GM12878 (cell line): ENCODE measurements around the gene TIMP2. TPM values are rescaled to one million over a fixed set of nuclear protein-coding genes. Genes with fewer than 3 reads are reported as not detected.

Experiments
- ATAC-seq: fragments of 200-7000 bp; cut with Tn5 transposase; 3 replicates; pipeline ENCODE4 v1.9.1; 2020; ENCODE audit warnings: mild to moderate bottlenecking, moderate library complexity
- BruUV-seq: library from RNA; stranded (reverse); fragments of 400-500 nt; replicated peaks from 2 replicates; lab custom pipeline; 2021; lab: Mats Ljungman, UMichigan
- CTCF ChIA-PET: fragments of 300-600 bp; sonication (Branson Sonifier 250); formaldehyde crosslinking; extraction: SDS; loops from one replicate; lab custom pipeline; 2021; ENCODE audit warnings: inconsistent platforms; lab: Yijun Ruan, JAX
- POLR2A ChIA-PET: fragments of 350-600 bp; formaldehyde crosslinking; extraction: SDS; loops from one replicate; lab custom pipeline; 2021; ENCODE audit warnings: inconsistent platforms; lab: Charles Lee
- RAD21 ChIA-PET: fragments of 300-600 bp; sonication (Branson Sonifier 250); formaldehyde crosslinking; loops from one replicate; lab custom pipeline; 2023; ENCODE audit warnings: antibody characterized with exemption; ENCODE audit not compliant: unreplicated experiment; lab: Charles Lee
- SMC1A ChIA-PET: fragments of 300-600 bp; sonication (Branson Sonifier 250); formaldehyde crosslinking; loops from one replicate; lab custom pipeline; 2023; ENCODE audit not compliant: unreplicated experiment, uncharacterized antibody; lab: Charles Lee
- DNase-seq: peaks from one replicate; pipeline ENCODE4 v3.0.0-alpha.2; 2011; ENCODE audit warnings: low read depth, low spot score
- FAIRE-seq: peaks from 3 replicates; lab custom pipeline; 2011; peaks lifted over from hg19 to GRCh38; lab: Jason Lieb, UNC
- H2AFZ ChIP-seq: 2 replicates; pipeline ENCODE4 v1.6.0; 2011; ENCODE audit warnings: low read depth, low read length, control low read depth; ENCODE audit not compliant: control insufficient read depth
- H3K27ac ChIP-seq: 2 replicates; pipeline ENCODE4 v1.5.1; 2011; ENCODE audit warnings: control low read depth; ENCODE audit not compliant: control insufficient read depth, insufficient read depth
- H3K27me3 ChIP-seq, 2 experiments: replicated peaks in 1 of 2; 2 replicates each; pipeline versions ENCODE4 v1.6.0 to v1.6.1; 2011; ENCODE audit warnings: low read length in 1 of 2; ENCODE audit not compliant: control insufficient read depth in 2 of 2, insufficient read depth in 2 of 2
- H3K36me3 ChIP-seq, 2 experiments: 2 replicates each; pipeline ENCODE4 v1.5.1; 2011; ENCODE audit warnings: low read length in 1 of 2; ENCODE audit not compliant: control insufficient read depth in 2 of 2, insufficient read depth in 2 of 2
- H3K4me1 ChIP-seq: 2 replicates; pipeline ENCODE4 v1.6.1; 2011; ENCODE audit warnings: mild to moderate bottlenecking, low read length, moderate library complexity, mixed read lengths; ENCODE audit not compliant: control insufficient read depth, insufficient read depth
- H3K4me2 ChIP-seq: 2 replicates; pipeline ENCODE4 v1.6.0; 2011; ENCODE audit warnings: control low read depth; ENCODE audit not compliant: control insufficient read depth, insufficient read depth
- H3K4me3 ChIP-seq: fragments of 200-600 bp; sonication (generic); 2 replicates; pipeline ENCODE4 v1.5.1; 2016
- H3K79me2 ChIP-seq: 2 replicates; pipeline ENCODE4 v1.6.0; 2011; ENCODE audit warnings: low read length; ENCODE audit not compliant: control insufficient read depth, insufficient read depth
- H3K9ac ChIP-seq: 2 replicates; pipeline ENCODE4 v1.8.0; 2011; ENCODE audit warnings: low read length, control low read depth, mixed read lengths; ENCODE audit not compliant: control insufficient read depth, insufficient read depth
- H3K9me3 ChIP-seq: replicated peaks from 3 replicates; pipeline ENCODE4 v1.5.1; 2011; ENCODE audit warnings: mild to moderate bottlenecking, low read length; ENCODE audit not compliant: control insufficient read depth, insufficient read depth
- H4K20me1 ChIP-seq: 2 replicates; pipeline ENCODE4 v1.6.0; 2011; ENCODE audit not compliant: control insufficient read depth, insufficient read depth
- BACH1 ChIP-seq: fragments of 450-650 bp; IDR thresholded peaks from 2 replicates; pipeline ENCODE4 v1.6.1; 2017; ENCODE audit warnings: mild to moderate bottlenecking, borderline replicate concordance
- CHD4 ChIP-seq: fragments of 200-600 bp; sonication (generic); IDR thresholded peaks from 2 replicates; pipeline ENCODE4 v1.6.1; 2016; ENCODE audit warnings: mild to moderate bottlenecking
- HDGF ChIP-seq: fragments of 450-650 bp; IDR thresholded peaks from 2 replicates; pipeline ENCODE4 v1.6.1; 2016; ENCODE audit warnings: antibody characterized with exemption
- MTA3 ChIP-seq: IDR thresholded peaks from 2 replicates; pipeline ENCODE4 v1.6.1; 2012; ENCODE audit warnings: low read length, inconsistent platforms, borderline replicate concordance
- POU2F2 ChIP-seq: IDR thresholded peaks from 3 replicates; pipeline ENCODE4 v1.6.1; 2011; ENCODE audit warnings: low read depth, mild to moderate bottlenecking, low read length, borderline replicate concordance
- SMARCA5 ChIP-seq: fragments of 450-650 bp; IDR thresholded peaks from 2 replicates; pipeline ENCODE4 v1.6.1; 2017; ENCODE audit warnings: mild to moderate bottlenecking
- SP1 ChIP-seq: IDR thresholded peaks from one replicate; pipeline ENCODE4 v1.6.1; 2011; ENCODE audit warnings: low read depth, low read length
- STAT3 ChIP-seq: IDR thresholded peaks from 2 replicates; pipeline ENCODE4 v1.6.1; 2011; ENCODE audit warnings: low read depth, low read length, improper control_type of control experiment
- TARDBP ChIP-seq: IDR thresholded peaks from 2 replicates; pipeline ENCODE4 v1.6.1; 2016; ENCODE audit warnings: borderline replicate concordance
- WRNIP1 ChIP-seq: IDR thresholded peaks from 2 replicates; pipeline ENCODE4 v1.6.1; 2011; ENCODE audit warnings: low read depth, low read length, improper control_type of control experiment, borderline replicate concordance
- YY1 ChIP-seq: IDR thresholded peaks from 2 replicates; pipeline ENCODE4 v1.6.1; 2011; ENCODE audit warnings: low read depth, mild to moderate bottlenecking, low read length
- ZNF217 ChIP-seq: fragments of 450-650 bp; IDR thresholded peaks from 2 replicates; pipeline ENCODE4 v1.6.1; 2017; ENCODE audit warnings: antibody characterized with exemption, mild to moderate bottlenecking
- ZNF24 ChIP-seq: fragments of 450-650 bp; IDR thresholded peaks from 2 replicates; pipeline ENCODE4 v1.6.1; 2017; ENCODE audit warnings: antibody characterized with exemption, mild to moderate bottlenecking
- WGBS: methylation state at CpG from one replicate; pipeline ENCODE4 v1.1.6; 2016; ENCODE audit warnings: low lambda C conversion rate; ENCODE audit not compliant: insufficient replicate concordance, insufficient coverage; ENCODE audit errors: missing lambda C conversion rate; 5-methylcytosine and 5-hydroxymethylcytosine counted together
- in situ Hi-C: fragments of 300-500 bp; cut with MboI; formaldehyde crosslinking; loops from 9 replicates; pipeline ENCODE4 v1.14.3; 2018; ENCODE audit warnings: mixed read lengths
- intact Hi-C: fragments of 100-400 bp; cut with micrococcal nuclease; formaldehyde crosslinking; loops from one replicate; pipeline ENCODE4 v1.14.2; 2022; ENCODE audit not compliant: unreplicated experiment
- polyA plus RNA-seq, 11 experiments: library from polyadenylated mRNA; depleted of rRNA in 4 of 11; unstranded in 6 of 11; stranded (reverse) in 5 of 11; fragments of >200 nt; fragmentation: Nextera tagmentation in 4 of 11; fragmentation: Illumina TruSeq in 1 of 11; extraction: Ambion mirVana in 4 of 11; extraction: Trizol in 1 of 11; gene quantifications; 1 replicate in 1 of 11; 2 replicates in 10 of 11; pipeline versions ENCODE4 v1.2.1 to v1.2.3, GENCODE V29; 2011 to 2016; ENCODE audit warnings: inconsistent platforms in 2 of 11, missing spikeins in 2 of 11, low read depth in 1 of 11
- total RNA-seq, 4 experiments: library from RNA; depleted of rRNA in 3 of 4; stranded (reverse); fragments of >200 nt in 3 of 4; fragmentation: Illumina TruSeq in 1 of 4; extraction: Trizol in 1 of 4; gene quantifications; 2 replicates each; pipeline versions ENCODE4 v1.2.1 to v1.2.3, GENCODE V29; 2013 to 2021
- TF ChIP-seq, protein P1 (sequence below): IDR thresholded peaks from 2 replicates; pipeline ENCODE4 v1.6.1; 2012; ENCODE audit warnings: mild to moderate bottlenecking, low read depth, low read length
- TF ChIP-seq, protein P2 (sequence below): IDR thresholded peaks from 2 replicates; pipeline ENCODE4 v1.6.1; 2011; ENCODE audit warnings: borderline replicate concordance, low read depth, mild to moderate bottlenecking, moderate library complexity, mixed read lengths, low read length; ENCODE audit not compliant: insufficient read depth; ENCODE audit errors: extremely low read length
- TF ChIP-seq, protein P3 (sequence below): fragments of 450-650 bp; formaldehyde crosslinking; IDR thresholded peaks from 2 replicates; pipeline ENCODE4 v1.5.0; 2022; ENCODE audit warnings: mild to moderate bottlenecking, missing genetic modification characterization

Gene TIMP2
- total and polyA plus RNA-seq, 10 of the 15 experiments (the other 5 are each of a cell fraction or from before 2014, with no cell fraction given): 0.03 to 0.41 (median 0.04) TPM; not detected in 7

DNA sequence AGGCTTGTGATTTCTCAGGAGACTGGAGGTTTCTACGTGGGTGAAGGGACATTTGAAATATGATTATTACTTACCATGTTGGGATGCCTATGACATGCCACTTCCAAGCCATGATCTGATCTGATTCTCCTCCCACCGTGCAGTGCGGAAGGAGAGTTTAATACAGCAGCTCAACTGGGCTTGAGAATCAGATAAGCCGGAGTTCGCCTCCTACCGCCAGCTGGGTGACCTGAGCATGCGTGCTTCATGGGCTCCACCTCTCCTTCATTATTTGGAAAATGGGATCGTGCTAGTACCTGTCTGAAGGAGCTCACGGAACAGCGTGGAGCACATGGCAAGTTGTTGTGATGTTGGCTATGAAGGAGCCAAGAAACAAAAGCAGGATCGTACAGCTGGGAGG is 12.4 kb upstream of the TIMP2 start (continued):
- TF ChIP-seq, protein P1, sequence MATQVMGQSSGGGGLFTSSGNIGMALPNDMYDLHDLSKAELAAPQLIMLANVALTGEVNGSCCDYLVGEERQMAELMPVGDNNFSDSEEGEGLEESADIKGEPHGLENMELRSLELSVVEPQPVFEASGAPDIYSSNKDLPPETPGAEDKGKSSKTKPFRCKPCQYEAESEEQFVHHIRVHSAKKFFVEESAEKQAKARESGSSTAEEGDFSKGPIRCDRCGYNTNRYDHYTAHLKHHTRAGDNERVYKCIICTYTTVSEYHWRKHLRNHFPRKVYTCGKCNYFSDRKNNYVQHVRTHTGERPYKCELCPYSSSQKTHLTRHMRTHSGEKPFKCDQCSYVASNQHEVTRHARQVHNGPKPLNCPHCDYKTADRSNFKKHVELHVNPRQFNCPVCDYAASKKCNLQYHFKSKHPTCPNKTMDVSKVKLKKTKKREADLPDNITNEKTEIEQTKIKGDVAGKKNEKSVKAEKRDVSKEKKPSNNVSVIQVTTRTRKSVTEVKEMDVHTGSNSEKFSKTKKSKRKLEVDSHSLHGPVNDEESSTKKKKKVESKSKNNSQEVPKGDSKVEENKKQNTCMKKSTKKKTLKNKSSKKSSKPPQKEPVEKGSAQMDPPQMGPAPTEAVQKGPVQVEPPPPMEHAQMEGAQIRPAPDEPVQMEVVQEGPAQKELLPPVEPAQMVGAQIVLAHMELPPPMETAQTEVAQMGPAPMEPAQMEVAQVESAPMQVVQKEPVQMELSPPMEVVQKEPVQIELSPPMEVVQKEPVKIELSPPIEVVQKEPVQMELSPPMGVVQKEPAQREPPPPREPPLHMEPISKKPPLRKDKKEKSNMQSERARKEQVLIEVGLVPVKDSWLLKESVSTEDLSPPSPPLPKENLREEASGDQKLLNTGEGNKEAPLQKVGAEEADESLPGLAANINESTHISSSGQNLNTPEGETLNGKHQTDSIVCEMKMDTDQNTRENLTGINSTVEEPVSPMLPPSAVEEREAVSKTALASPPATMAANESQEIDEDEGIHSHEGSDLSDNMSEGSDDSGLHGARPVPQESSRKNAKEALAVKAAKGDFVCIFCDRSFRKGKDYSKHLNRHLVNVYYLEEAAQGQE: no peak
- TF ChIP-seq, protein P2, sequence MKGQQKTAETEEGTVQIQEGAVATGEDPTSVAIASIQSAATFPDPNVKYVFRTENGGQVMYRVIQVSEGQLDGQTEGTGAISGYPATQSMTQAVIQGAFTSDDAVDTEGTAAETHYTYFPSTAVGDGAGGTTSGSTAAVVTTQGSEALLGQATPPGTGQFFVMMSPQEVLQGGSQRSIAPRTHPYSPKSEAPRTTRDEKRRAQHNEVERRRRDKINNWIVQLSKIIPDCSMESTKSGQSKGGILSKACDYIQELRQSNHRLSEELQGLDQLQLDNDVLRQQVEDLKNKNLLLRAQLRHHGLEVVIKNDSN: no peak
- TF ChIP-seq MTA3: no peak

DNA sequence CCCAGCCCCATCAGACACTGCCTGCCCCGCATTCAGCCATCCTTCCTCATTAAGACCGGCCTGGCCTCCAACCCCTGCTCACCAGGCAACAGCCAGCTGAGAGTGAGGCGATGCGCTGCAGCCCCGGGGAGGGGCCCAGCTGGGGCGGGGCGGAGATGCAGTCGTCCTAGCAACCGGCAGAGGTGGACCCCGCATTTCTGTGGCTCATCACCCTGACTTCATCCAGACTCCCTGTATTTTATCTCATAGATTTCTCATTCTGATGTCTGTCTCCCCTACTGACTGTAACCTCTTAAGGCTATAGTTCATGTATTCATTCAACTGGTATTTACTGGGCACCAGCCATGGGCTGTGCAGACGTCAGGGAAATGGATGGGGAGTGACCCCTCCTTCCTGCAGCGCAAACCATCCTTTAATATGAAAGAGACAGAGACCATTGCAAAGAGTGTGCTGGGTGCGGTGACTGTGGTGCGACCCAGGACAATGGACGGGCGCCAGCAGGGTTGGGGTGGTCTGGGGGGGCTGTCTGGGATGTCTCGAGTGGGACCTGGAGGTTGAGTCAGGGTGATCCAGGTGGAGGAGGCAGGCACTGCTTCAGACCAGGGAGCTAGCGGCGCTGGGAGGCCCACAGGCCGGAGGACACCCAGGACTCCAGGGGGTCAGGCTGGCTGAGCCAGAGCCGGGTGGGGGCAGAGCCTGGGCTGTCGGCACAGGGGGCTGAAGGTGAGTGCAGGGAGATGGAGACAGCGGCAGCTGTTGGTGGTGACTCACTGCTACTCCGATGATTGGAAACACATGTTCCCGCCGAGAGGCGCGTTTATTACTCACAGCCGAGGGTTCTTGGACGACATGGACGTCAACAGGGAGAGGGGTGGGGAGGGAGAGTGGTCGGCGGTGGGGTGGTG is 10.5 kb upstream of the TIMP2 start:
- H3K4me3 ChIP-seq: no peak overlapping the region
- ChIA-PET CTCF (no interaction called here), RAD21 (no interaction called here), SMC1A (no interaction called here), POLR2A (no interaction called here)
- FAIRE-seq (no peak), DNase-seq (no peak), ATAC-seq (no peak)
- intact Hi-C loops: no loop called here
- no peaks in the 10 kb centered on the region for H4K20me1 ChIP-seq
- no peaks in the 10 kb centered on the region for H3K36me3 ChIP-seq
- peaks cover 3% of the 10 kb centered on the region; the same call in 1 of the 2 replicates for H3K4me1 ChIP-seq
- H2AFZ ChIP-seq: no peak overlapping the region
- BruUV-seq: no TSS peak
- no peaks in the 10 kb centered on the region; a peak in 2 of 4 replicates for H3K27me3 ChIP-seq
- no peak overlapping the region for H3K9ac ChIP-seq
- H3K4me2 ChIP-seq: no peak overlapping the region
- H3K9me3 ChIP-seq: no peaks in the 10 kb centered on the region
- no peak overlapping the region for H3K27ac ChIP-seq
- WGBS: 53% methylated on average over 20 of the region's 33 CpGs
- no peaks in the 10 kb centered on the region for H3K79me2 ChIP-seq
- in situ Hi-C loops: no loop called here
- TF ChIP-seq YY1 (no peak), POU2F2 (no peak), STAT3 (no peak), ZNF217 (no peak), SMARCA5 (no peak), WRNIP1 (no peak), TARDBP (no peak), BACH1 (no peak), CHD4 (no peak), SP1 (no peak), HDGF (no peak), ZNF24 (no peak)
- TF ChIP-seq, protein P3, sequence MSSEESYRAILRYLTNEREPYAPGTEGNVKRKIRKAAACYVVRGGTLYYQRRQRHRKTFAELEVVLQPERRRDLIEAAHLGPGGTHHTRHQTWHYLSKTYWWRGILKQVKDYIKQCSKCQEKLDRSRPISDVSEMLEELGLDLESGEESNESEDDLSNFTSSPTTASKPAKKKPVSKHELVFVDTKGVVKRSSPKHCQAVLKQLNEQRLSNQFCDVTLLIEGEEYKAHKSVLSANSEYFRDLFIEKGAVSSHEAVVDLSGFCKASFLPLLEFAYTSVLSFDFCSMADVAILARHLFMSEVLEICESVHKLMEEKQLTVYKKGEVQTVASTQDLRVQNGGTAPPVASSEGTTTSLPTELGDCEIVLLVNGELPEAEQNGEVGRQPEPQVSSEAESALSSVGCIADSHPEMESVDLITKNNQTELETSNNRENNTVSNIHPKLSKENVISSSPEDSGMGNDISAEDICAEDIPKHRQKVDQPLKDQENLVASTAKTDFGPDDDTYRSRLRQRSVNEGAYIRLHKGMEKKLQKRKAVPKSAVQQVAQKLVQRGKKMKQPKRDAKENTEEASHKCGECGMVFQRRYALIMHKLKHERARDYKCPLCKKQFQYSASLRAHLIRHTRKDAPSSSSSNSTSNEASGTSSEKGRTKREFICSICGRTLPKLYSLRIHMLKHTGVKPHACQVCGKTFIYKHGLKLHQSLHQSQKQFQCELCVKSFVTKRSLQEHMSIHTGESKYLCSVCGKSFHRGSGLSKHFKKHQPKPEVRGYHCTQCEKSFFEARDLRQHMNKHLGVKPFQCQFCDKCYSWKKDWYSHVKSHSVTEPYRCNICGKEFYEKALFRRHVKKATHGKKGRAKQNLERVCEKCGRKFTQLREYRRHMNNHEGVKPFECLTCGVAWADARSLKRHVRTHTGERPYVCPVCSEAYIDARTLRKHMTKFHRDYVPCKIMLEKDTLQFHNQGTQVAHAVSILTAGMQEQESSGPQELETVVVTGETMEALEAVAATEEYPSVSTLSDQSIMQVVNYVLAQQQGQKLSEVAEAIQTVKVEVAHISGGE (CRISPR knock-in tag): no peak
